AG09319 (cell line): ENCODE measurements around the gene ING3.
"Not testable (repeated sequence)": the region's sequence is repeated elsewhere in the genome, so short reads cannot be mapped to it uniquely, and the experiment has no call there.

Source experiments
- DNase-seq: peaks from one replicate; pipeline ENCODE4 v3.0.0-alpha.2; 2010; ENCODE audit warnings: low read depth; ENCODE audit errors: extremely low read depth
- TF ChIP-seq, protein P1 (sequence below): IDR thresholded peaks from 2 replicates; pipeline ENCODE4 v1.5.1; 2011; ENCODE audit warnings: low read depth, mild to moderate bottlenecking, inconsistent platforms, low read length, moderate library complexity

ING3 gene

DNA sequence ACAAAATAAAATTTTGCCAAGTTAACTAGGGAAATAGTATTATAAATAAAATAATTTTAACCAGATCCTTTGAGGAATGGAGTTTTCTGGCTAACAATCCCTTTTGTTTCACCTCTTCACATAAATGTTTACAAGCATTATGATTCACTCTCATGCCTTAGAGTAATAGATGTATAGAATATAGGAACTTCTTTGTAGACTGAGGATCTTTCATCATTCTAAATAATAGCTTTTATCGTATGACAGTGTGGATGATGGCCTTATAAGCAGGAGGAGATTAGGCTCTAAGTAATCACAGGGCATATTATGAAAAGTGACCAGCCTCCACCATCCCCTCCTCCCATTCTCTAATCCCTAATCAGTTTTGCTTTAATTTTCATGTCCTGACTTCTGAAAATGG is 13.5 kb downstream of the ING3 start:
- TF ChIP-seq, protein P1, sequence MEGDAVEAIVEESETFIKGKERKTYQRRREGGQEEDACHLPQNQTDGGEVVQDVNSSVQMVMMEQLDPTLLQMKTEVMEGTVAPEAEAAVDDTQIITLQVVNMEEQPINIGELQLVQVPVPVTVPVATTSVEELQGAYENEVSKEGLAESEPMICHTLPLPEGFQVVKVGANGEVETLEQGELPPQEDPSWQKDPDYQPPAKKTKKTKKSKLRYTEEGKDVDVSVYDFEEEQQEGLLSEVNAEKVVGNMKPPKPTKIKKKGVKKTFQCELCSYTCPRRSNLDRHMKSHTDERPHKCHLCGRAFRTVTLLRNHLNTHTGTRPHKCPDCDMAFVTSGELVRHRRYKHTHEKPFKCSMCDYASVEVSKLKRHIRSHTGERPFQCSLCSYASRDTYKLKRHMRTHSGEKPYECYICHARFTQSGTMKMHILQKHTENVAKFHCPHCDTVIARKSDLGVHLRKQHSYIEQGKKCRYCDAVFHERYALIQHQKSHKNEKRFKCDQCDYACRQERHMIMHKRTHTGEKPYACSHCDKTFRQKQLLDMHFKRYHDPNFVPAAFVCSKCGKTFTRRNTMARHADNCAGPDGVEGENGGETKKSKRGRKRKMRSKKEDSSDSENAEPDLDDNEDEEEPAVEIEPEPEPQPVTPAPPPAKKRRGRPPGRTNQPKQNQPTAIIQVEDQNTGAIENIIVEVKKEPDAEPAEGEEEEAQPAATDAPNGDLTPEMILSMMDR = no peak
- DNase-seq = no peak

DNA sequence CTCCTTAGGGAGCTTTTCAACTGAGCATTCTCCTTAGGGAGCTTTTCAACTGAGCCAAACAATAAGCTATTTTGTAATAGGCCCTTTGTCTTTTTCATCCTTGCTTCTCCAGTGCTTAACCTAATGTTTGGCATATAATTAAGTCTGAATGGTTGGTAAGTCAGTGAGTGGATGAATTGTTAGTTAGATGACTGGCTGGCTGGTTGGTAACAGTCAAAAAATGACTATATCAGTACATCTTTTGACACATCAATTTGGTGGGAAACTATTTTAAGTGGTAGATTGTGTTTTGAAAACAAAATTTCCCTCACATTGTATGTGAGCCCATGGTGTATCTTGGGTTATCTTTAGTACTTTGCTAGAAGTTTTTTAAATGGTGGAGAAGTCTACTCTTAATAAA is 16.4 kb downstream of the ING3 start:
- TF ChIP-seq, protein P1 = no peak
- DNase-seq = no peak

DNA sequence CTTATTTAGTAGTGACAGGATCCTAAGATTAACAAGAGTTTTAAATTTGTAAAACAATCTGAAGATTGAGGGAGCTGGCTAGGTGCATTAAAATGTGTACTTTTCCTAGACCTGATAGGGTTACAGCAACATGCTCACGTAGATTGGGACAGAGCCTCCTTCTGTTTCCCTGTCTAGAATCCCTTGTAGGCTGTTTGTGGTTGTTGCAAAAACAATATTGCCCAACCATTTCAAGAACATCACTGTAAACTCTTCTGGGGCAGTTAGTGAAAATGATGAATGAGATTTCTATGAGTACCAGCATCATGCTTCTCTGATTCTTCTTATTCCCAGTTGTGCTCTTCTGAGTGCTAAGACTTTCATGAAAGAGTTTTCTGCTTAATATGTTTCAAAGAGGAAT is 23.3 kb downstream of the ING3 start:
- DNase-seq = no peak
- TF ChIP-seq, protein P1 = no peak

DNA sequence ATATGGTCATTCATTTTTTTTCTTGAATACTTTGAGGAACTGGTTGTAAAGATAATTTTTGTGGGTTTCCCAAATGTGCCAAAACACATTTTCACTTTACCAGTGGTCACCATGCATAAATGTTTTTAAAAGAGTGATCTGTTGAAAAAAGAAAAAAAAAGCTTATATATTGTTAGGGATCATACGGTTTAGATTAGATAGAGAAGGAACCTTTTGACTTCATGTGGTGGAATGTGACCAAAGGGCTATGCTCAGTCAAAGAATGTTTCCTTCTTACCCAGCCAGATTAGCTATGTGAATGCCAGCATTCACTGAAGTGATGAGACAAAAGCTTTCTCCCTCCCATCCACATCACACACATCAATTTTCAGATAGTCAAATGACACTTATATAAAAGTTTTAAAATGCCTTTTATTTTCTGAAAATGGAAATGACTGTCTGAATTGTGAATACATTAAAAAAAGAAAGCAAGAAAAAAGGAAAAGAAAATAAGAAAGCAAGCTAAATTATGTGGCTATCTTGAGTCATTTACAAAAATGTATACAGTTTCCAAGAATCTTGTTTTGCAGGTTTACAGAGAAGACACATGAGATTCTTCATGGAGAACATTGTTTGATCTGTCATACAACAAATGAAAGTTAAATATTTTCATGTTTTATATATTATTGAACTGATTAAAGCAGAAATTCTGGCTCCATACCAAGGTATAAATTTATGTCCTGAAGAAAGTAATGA is 29.4 kb downstream of the ING3 start:
- no peak for DNase-seq
- TF ChIP-seq, protein P1 = no peak

DNA sequence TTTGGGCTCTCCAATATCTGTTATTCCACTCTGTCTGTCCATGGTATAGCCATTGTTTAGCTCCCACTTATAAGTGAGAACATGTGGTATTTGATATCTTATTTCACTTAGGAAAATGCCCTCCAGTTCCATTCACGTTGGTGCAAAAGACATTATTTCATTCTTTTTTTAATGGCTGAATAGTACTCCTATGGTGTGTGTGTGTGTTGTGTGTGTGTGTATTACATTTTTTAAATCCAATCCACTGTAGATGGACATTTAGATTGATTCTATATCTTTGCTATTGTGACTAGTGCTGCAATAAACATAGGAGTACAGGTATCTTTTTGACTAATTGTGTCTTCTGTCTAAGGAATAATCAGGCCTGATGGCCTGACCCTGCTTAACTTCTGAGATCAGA is 30.5 kb downstream of the ING3 start:
- no peak for DNase-seq
- TF ChIP-seq, protein P1 = no peak

DNA sequence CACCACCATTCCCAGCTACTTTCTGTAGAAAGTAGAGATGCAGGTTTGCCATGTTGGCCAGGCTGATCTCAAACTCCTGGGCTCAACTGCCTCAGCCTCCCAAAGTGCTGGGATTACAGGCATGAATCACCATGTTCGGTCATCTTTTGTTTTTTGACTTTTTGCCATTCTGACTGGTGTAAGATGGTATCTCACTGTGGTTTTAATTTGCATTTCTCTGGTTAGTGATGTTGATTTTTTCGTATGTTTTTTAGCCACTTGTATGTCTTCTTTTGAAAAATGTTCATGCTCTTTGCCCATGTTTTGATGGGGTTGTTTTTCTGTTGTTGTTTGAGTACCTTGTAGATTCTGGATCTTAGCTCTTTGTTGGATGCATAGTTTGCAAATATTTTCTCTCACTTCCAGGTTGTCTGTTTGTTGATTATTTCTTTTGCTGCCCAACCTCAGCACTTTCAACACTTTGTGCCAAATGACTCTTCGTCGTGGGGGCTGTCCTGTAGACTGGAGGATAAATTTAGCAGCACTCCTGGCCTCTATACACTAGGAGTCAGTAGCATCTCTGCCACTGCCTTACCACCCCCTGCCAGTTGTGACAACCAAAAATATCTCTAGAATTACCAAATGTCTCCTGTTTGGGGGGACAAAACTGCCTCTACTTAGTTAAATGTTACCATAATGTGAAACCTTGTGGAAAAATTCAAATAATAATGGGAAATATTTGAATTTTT is 31.5 kb downstream of the ING3 start:
- no peak for DNase-seq
- TF ChIP-seq, protein P1 = no peak

DNA sequence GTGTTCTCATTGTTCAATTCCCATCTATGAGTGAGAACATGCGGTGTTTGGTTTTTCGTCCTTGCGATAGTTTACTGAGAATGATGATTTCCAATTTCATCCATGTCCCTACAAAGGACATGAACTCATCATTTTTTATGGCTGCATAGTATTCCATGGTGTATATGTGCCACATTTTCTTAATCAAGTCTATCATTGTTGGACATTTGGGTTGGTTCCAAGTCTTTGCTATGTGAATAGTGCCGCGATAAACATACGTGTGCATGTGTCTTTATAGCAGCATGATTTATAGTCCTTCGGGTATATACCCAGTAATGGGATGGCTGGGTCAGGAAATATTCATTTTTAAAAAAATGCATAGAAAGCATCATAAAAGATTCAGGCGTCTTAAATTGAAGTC is 33.0 kb downstream of the ING3 start:
- DNase-seq = not testable (repeated sequence)
